ENCODE results near the gene SLC38A10.

SLC38A10 gene

GRCh38 chr17:81295031-81295675 is at the start of gene SLC38A10:
Gene SLC38A10 (minus strand): TSS chr17:81295307. CDS start chr17:81294921, 386 bp downstream.
- peak; percentile 89 to 92 for DNase-seq

DNA sequence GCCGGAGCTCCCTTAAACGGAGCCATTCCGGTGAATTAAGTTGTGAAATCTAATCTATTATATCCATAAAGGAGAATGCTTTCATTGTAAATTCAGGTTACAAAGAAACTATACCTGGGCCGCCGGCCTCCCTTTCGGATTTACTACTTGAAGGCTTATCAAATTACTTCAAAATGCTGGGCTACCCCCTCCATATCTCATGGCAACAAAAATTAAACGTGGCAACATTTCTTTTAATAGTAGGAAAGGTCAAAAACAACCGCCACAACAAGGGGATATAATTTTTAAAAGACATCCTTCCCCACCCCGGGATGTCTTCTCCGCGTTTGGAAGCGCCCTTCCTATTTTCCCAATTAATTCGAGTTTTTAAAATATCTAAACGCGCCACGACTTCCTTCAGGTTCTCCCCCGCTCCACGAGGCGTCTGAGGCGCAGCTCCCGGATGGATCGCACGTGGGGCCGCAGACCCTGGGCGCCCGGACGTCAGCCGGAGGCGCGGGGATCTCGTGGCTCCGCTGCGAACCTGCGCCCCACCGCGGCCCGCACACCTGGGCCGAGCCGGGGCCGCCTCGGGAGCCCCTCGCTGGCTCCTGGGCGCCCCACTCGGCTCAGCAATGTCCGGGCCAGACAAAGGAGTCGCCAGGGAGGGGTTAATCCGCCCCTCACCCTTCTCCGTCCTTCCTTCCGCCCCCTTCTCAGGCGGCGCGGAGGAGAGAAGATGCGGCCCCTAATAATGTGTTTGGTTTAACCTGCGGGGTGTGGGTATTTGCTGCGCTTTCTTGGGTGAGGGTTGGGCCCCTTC is 47.4 kb upstream of the SLC38A10 start:
- DNase-seq, result no peak

DNA sequence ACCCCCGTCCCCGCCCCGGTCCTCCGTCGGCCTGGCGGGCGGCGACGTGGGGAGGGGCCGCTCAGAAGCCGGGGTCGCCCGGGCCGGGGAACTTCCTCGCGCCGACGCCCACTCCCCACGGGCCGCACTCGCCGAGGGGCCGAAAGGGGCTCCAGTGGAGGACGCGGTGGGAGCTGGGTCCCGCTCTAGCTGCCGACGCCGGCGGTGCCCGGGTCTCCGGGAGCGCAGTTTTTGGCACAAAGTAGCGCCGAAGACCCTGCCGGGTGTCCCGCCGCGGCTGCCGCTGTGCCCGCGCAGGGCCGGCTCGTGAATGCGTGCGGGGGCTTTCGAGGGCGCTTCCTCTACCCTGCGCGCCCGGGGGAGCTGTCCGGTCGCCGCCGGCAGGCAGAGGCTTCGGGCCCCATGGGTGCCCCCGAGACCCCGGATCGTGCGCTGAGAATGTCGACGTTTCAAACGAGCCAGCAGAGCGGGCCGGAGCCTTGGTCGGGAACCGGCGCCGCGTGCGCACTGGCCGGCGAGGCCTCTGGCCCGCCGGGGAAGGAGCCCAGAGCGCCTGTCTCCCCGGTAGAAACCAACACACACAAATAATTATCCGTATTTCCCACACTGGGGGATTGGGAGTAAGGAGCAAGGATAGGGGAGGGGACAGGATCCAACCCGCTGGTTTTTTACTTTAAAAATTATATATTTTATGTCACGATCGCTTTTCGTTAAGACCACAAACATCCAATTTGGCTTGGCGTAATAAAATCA is 46.6 kb upstream of the SLC38A10 start:
- DNase-seq, result no peak

DNA sequence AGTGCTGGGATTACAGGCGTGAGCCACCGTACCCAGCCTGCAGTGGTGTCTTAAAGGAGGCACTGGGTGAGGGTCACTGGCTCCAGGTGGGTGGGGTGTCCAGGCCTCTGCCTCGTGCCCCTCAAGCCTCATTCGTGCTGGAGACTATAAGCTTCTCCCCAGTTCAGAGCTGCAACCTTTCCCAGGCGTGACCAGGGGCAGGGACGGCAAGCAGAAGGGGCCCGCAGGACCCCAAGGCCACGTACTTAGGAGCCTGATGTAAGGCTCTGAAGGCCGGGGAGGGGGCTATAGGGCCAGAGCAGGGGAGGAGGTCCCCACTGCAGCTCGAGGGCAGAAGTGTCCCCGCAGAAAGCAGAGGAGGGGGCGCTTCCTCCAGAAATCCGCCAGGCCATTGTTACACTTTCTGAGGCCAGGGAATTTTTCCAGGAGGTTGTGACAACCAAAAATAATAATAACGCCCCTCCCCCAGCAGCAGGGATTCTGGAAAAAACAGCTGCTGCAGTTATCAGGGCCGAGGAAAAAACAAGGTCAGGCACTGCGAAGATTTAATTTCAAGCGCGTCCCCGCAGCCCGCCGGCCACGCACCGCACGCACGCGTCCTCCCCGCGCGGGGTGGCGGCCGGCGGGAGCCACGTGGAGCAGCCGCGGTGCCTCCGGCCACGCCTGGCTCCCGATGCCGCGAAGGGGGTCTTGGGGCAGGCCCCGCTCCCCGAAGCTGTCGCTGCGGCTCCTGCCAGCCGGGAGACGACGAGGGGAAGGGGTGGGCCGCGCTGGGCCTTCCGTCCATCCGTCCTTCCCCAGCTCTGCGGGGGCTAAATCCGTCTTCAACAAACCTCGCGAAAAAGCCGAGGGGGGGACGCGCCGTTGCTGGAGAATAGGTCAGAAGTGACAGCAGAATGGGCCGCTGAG is 45.8 kb upstream of the SLC38A10 start:
- no peak for DNase-seq

GRCh38 chr17:81339534-81340296 is 44.6 kb upstream of the SLC38A10 start:
- DNase-seq, result peak in 1 of 2 experiments; percentile 18

- no peak for DNase-seq
Measured at GRCh38 chr17:81339191-81339533, 44.1 kb upstream of the SLC38A10 start.

DNA sequence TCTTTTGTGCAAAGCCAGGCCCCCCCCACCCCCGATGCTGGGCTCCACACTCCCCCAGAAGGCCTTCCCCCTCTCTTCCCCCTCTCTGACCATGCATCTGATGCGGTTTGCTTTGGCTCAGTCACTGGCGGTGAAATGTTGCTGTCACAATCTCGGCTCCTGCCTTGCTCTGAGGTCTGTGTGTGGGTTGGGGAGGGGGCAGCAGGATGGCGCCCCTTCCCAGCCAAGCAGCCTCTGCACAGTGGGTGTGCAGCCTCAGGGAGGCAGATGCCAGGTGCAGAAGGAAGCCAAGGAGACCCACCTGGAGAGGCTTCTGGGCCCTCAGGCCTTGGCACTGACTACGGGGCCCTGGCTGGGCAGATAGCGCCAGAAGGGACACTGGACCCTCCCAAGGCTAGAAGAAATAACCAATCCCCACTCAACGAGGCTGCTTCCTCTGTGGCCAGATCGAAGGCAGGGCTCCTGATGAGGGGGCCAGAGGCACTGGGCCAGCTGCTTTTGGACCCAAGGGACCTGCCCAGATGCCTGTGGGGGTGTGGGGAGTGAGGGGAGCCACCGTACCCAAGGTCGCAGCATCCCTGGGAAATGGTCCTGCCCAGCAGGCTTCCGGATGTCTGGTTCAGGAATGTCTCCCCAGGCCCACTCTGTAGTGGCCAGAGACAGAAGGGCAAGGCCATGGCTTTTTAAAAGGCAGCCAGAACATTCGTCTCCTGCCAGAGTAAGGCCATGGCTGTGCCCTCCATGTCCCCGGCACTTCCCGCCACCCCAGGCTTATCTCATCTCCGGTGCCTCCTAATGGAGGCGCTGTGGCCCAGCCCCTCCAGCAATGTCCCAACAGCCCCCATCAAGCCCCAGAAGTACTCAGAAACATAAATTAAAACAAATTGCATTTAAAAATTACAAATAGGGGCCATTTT is 43.4 kb upstream of the SLC38A10 start:
- no peak for DNase-seq

DNA sequence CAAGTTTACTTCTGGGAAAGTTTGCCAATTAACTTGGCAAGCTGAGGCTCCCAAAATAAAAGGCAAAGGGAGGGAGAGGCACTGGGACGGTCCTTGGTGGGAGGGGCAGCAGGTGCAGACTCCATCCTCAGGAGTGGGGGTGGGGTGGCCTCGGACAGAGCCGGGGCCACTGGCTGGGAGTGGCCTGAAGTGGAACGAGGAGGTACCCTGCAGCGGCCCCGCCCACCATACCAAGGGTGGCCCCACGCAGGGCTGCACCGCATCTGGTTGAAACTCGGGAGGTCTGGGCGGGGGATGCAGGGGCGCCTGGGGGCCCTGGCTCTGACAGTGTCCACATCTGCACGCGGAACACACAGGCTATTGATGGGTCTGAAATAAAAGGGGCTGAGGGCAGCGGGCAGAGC is 42.4 kb upstream of the SLC38A10 start:
- no peak for DNase-seq

DNA sequence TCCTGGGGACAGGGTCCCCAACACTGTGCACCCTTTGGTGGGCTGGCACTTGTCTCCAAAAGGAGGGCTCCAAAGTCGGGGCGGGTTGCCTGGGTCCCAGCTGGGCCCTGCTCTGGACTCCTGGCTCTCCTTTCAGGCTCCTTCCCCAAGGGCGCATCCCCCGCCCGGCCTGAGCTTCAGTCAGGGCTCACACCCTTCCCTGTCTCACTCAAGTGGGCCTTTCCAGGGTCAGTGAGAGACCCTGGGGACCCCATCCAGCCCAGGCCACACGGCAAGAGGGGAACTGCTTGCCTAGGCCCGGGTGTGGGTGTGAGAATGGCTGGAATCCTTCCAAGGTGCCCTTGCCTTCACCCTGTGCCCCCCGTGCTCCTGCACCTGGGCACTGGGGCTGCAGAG is 41.8 kb upstream of the SLC38A10 start:
- no peak for DNase-seq

DNA sequence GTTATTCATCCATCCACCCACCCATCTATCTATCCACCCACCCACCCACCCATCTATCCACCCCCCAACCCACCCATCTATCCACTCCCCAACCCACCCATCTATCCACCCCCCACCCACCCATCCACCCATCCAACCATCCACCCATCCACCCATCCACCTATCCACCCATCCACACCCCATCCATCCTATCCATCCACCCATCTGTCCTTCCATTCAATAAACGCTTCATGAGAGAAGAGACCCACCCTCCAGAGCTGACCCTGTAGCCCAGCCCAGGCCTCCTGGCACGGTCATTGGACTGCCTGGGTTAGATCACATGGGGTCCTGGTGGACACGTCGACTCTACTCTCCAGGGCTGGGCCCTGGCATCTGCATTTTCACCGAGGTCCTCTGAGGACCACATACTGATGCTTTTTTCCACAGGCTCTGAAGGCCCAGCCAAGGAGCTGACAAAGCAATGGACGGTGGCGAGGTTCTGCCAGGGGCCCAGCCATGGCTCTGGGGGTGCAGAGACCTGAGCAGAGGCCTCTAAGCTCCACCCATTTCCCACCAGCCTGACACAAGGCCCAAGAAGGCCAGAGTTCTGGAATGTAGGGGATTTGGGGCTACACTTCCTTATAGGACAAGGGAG is 41.3 kb upstream of the SLC38A10 start:
- DNase-seq, result no peak

DNA sequence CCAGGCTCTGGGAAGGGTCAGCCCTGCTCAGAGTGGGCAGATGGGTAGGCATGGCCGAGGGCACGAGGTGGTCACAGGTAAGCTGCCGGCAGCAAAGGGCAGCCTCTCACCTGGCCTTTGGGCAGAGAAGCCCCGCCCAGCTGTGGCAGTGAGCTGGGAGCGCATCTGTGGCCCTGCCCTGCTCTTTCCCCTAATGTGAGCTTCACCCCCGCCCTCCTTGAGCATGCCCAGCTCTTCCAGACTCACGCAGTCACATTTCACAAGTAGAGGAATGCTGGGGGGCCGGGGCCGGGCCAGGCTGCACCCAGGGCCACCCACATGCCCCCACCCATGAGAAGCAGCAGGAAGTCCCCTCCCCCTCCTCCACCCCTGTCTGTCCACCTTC is 40.7 kb upstream of the SLC38A10 start:
- no peak for DNase-seq

- no peak for DNase-seq
Measured at GRCh38 chr17:81334987-81335772, 40.1 kb upstream of the SLC38A10 start.

DNA sequence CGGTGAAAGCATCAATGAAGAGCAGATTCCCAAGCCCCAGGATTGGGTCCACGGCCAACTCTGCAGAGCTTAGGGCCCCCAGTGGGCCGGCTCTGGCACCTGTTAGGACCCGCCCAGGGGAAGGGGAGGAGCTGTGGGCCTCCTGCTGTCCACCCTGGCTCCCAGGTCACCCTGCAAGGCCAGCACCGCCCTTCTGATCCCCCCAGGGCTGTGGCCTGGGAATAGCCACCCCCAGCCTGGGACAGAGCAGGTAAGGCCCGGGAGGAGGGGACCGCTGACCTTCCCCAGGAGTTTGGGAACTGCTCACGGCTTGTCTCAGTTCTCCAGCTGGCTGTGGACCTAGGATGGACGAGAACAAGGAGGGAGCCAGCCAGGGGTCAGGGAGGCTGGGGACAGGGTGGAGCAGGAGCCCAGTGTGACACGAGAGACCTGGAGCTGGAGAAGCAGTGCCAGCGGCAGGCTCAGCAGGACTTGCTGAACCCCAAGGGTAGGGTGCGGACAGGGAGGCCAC is 39.3 kb upstream of the SLC38A10 start:
- no peak for DNase-seq

DNA sequence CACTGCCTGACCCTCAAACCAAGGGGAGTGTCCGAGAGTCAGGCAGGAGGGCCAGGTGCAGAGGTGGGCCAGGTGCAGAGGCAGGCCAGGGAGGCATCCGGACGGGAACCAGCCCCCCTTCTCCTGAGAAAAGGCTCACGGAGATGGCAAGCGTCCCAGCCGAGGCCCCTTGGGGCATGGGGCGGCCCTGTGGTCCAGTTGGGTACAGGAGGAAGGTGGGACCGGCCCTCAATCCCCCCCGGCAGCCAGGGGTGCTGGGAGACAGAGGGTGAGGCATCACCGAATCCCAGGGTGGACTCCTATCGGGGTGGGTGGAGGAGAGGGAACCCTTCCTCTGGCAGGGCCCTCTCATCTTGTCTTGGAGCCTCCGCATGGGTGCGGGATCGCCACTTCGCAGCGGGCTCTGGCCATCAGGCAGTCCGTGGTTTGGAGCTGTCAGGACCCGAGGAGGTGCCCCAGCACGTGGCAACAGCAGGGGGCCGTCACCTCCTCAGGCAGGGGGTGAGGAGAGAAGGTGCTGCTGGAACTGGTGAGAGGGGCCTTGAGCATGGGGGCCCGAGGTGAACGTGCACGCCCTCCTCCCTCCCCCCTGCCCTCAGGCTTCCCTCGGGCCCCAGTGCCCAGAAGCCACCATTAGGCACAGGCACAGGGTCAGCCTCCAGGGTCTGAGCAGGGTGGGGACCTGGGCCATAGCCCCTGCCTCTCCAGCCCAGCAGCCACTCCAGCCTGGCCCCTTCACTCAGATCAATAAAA is 38.7 kb upstream of the SLC38A10 start:
- DNase-seq, result no peak

DNA sequence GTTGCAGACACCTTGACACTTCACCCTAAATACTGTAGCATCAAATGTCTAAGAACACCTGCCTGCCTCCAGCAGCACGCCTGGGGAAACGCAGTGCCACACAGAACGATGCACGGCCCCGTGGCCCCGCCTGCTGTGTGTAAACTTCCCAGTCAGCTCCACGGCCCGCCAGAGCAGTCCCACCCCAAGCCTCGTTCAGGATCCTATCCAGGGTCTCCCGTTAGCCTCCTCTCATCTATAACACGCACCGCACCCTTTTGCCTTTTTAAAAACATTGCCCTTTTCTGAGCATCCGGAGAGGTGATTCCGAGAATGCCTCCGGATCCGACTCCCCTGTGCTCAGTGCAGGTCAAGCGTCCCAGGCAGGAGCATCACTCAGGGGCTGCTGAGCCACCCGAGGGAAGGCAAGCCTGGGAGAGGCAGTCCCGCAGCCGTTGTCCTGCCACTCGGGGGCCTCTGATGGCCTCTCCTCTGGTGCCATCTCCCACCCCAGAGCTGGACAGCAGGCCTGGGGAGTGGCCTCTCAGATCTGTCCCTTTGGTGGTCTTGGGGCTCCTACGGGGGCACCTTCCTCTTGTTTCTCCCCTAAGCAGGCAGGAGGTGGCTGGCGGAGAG is 37.9 kb upstream of the SLC38A10 start:
- DNase-seq, result no peak

DNA sequence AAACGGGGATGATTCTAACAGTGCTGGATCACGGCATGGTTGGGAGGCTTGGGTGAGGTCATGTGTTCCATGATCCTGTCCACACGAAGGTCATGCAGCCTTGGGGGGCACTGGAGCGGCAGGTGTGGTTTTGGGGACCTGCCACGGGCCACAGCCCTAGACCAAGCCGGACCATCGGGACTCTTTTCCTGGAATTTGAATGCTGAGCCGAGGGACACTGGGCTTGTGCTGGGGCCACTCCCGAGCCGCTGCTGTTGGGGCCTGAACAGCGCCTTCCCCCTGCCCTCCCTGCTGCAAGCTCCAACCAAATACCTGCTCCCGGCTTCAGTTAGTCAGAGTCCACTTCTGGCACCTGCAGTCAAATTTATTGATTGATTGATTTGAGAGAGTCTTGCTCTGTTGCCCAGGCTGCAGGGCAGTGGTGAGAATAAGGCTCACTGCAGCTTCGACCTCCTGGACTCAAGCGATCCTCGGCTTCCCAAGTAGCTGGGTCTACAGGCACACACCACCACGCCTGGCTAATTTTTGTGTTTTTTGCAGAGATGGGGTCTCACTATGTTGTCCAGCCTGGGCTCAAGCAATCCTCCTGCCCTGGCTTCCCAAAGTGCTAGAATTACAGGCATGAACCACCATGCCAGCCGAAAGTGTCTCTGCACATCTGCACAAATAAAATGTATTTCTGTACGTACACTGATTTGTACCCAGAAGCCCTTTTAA is 37.2 kb upstream of the SLC38A10 start:
- DNase-seq, result no peak

DNA sequence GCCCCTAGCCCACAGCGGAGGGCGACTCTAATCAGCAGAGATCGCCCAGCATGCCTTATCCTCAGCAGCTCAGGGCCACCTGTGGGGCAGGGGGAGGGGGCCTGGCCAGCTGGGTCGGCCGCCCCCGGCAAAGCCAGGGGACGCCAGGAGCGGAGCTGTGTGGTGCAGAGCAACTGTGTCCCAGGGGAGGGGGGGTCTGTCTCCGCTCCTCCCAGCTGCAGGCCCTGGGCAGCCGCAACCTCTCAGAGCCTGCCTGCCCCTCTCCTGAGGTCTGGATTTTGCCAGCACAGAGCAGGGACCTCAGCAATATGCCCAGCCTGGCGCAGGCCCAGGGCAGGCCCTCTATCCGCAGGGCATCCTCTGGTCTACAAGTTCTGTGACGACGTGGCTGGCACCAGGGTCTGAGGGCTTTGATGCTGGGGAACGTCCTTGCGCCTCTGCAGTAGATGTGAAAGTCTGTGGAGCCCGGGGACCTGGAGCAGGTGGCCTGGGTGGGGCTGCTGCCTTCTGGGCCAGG is 36.5 kb upstream of the SLC38A10 start:
- DNase-seq, result no peak
